Adrenal gland (tissue), 5 donors: Measurements from ENCODE around the gene SERPINA4.

Experiments used
- CTCF ChIP-seq, 6 experiments: fragments of 450-650 bp in 4 of 6; fragments of 200-600 bp in 2 of 6; sonication (generic) in 1 of 6; IDR thresholded peaks; 1 replicate in 5 of 6; 2 replicates in 1 of 6; pipeline versions ENCODE4 v1.5.1 to v1.8.0; 2016 to 2021; ENCODE audit warnings: antibody characterized with exemption in 6 of 6, mild to moderate bottlenecking in 2 of 6, moderate library complexity in 1 of 6
- POLR2A ChIP-seq, 2 donors: fragments of 450-650 bp; IDR thresholded peaks; one replicate each; pipeline ENCODE4 v1.6.1; 2017; ENCODE audit warnings: antibody characterized with exemption in 2 of 2, mild to moderate bottlenecking in 2 of 2, moderate library complexity in 1 of 2
- donor health status: DM: no; HTN: no; CAD: no.

DNA sequence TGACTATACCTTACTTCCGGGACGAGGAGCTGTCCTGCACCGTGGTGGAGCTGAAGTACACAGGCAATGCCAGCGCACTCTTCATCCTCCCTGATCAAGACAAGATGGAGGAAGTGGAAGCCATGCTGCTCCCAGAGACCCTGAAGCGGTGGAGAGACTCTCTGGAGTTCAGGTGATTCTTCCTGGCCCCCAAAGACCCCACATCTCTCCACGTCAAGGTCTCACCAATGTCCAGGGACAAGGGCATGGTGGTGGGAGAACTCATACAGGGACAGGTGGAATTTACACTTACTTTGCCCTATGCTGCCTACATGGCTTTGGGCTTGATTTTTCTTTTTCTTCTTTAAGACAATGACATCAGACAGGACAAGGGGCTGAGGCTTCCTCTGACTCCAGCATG is 58.1 kb downstream of the SERPINA4 start:
- TF ChIP-seq CTCF (IDR thresholded peaks at IDR 0.05) (no peak), POLR2A (IDR thresholded peaks at IDR 0.05) (no peak)
